ENCODE data around the gene CARS2. TPM values are rescaled to one million over a fixed set of nuclear protein-coding genes. Genes with fewer than 3 reads are reported as not detected.
"Not testable (repeated sequence)": the region's sequence is repeated elsewhere in the genome, so short reads cannot be mapped to it uniquely, and the experiment has no call there.

Gene CARS2
- total RNA-seq, 1 donor from 2014 or later, result 152 TPM

DNA sequence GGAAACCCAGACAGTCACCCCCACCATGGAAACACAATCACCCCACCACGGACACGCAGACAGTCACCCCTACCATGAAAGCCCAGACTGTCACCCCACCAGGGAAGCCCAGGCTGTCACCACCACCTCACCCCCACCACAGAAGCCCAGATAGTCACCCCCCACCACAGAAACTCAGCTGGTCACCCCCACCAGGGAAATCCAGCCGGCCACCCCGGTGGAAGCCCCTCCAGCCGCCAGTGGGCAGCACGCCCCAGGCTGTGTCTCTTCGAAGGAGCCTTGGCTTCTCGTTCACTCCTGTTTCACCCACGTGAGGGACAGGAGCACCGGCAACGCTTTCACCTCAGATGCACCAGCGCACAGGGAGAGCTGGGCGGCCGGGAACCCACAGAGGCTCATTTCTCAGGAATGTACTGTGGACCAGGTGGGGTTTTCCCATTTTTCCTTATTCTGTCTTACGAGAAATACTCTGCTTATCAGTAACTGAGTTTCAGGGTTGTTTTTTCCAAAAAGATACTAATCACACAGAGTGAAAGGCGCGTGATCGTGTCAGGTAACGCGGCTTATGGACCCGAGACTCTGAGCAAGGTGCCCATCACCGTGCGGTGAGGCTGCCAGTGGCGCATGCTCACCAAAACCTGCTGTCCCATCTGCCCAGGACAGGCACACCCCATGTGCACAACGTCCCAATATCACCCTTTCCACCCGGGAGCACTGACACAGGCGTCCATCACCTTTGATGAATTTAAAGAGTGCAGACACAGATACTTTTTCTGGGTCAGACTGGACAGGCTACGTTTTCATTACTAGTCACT lies 28.0 kb downstream of the CARS2 start:
- FAIRE-seq, result no peak
- DNase-seq (ENCODE audit: low read depth), result no peak
- Histone ChIP-seq H3K4me3 (ENCODE audit: low read depth, low read length) (no peak overlapping the region), H3K27me3 (ENCODE audit: control insufficient read depth, insufficient read depth, low read length) (no peaks in the 10 kb centered on the region), H3K36me3 (ENCODE audit: control insufficient read depth, insufficient read depth, low read length) (peaks cover 28% of the 10 kb centered on the region)
- TF ChIP-seq, protein P1, sequence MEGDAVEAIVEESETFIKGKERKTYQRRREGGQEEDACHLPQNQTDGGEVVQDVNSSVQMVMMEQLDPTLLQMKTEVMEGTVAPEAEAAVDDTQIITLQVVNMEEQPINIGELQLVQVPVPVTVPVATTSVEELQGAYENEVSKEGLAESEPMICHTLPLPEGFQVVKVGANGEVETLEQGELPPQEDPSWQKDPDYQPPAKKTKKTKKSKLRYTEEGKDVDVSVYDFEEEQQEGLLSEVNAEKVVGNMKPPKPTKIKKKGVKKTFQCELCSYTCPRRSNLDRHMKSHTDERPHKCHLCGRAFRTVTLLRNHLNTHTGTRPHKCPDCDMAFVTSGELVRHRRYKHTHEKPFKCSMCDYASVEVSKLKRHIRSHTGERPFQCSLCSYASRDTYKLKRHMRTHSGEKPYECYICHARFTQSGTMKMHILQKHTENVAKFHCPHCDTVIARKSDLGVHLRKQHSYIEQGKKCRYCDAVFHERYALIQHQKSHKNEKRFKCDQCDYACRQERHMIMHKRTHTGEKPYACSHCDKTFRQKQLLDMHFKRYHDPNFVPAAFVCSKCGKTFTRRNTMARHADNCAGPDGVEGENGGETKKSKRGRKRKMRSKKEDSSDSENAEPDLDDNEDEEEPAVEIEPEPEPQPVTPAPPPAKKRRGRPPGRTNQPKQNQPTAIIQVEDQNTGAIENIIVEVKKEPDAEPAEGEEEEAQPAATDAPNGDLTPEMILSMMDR (IDR thresholded peaks at IDR 0.05; ENCODE audit: insufficient read depth, low read length, severe bottlenecking), result no peak

DNA sequence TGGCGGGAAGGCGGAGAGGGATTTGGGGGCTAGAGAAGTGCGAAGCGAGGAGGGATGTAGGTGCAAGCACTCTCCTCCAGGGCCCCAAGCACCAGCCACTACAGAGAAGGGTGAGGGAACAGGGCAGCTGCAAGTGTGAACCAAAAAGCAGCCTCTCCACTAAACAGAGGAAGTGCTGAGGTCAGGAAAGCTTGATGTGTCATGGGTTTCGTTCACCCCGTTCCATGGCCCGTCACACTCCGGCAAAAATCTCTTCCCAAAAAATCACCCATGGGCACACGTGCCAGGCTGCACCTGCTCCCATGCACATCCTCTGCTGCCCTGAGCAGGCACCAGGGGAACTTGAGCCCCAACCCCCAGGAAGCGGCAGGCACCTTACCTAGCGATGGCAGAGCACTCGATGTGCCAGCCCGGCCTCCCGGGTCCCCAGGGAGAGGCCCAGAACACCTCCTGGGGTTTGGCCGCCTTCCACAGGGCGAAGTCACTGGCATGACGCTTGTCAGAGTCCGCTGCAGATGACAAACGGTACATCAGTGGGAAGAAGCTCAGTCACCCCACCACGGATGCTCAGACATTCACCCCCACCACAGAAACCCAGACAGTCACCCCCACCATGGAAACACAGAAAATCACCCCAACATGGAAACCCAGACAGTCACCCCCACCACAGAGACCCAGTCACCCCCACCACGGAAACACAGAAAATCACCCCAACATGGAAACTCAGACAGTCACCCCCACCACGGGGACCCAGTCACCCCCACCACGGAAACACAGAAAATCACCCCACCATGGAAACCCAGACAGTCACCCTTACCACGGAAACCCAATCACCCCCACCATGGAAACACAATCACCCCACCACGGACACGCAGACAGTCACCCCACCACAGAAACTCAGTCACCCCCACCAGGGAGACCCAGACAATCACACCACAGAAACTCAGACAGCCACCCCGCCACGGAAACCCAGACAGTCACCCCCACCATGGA lies 29.0 kb downstream of the CARS2 start:
- FAIRE-seq, result no peak

DNA sequence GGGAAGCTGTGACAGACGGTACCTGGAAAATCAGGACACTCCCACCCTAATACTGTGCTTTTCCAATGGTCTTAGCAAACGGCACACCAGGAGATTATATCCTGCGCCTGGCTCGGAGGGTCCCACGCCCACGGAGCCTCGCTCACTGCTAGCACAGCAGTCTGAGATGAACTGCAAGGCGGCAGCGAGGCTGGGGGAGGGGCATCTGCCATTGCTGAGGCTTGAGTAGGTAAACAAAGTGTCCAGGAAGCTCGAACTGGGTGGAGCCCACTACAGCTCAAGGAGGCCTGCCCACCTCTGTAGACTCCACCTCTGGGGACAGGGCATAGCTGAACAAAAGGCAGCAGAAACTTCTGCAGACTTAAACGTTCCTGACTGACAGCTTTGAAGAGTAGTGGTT lies 36.1 kb downstream of the CARS2 start:
- not testable (repeated sequence) for FAIRE-seq; H3K27me3 ChIP-seq (ENCODE audit: control insufficient read depth, insufficient read depth, low read length); H3K36me3 ChIP-seq (ENCODE audit: control insufficient read depth, insufficient read depth, low read length); DNase-seq (ENCODE audit: low read depth); H3K4me3 ChIP-seq (ENCODE audit: low read depth, low read length)

More for the DNA sequence above, 29.0 kb downstream of the CARS2 start:
- no peak for DNase-seq (ENCODE audit: low read depth)
- Histone ChIP-seq H3K27me3 (ENCODE audit: control insufficient read depth, insufficient read depth, low read length) (no peaks in the 10 kb centered on the region), H3K36me3 (ENCODE audit: control insufficient read depth, insufficient read depth, low read length) (peaks cover 25% of the 10 kb centered on the region), H3K4me3 (ENCODE audit: low read depth, low read length) (no peak overlapping the region)
- TF ChIP-seq, protein P1 (IDR thresholded peaks at IDR 0.05; ENCODE audit: insufficient read depth, low read length, severe bottlenecking), result no peak

DNA sequence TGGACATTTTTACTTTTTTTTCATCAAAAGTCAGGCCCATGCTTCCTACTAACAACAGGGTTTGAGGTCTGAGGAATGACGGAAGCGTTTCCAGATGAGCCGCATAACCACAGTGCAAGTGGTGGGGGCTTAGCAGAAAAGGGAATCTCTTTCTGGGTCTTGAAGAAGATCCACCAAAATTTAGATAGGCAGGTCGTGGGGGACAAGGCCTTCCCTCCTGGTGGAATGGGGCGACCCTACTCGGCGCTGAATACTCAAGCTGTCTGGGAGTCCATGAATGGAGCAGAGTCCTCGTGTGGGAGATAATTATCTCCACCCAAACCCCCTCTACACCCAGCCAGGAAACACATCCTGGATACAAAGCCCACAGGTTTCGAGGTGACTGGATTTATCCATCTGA lies 36.9 kb downstream of the CARS2 start:
- no peak for FAIRE-seq
- DNase-seq (ENCODE audit: low read depth), result no peak
- Histone ChIP-seq H3K4me3 (ENCODE audit: low read depth, low read length) (no peak overlapping the region), H3K27me3 (ENCODE audit: control insufficient read depth, insufficient read depth, low read length) (no peaks in the 10 kb centered on the region), H3K36me3 (ENCODE audit: control insufficient read depth, insufficient read depth, low read length) (peaks cover 7% of the 10 kb centered on the region)
- TF ChIP-seq, protein P1 (IDR thresholded peaks at IDR 0.05; ENCODE audit: insufficient read depth, low read length, severe bottlenecking), result no peak

DNA sequence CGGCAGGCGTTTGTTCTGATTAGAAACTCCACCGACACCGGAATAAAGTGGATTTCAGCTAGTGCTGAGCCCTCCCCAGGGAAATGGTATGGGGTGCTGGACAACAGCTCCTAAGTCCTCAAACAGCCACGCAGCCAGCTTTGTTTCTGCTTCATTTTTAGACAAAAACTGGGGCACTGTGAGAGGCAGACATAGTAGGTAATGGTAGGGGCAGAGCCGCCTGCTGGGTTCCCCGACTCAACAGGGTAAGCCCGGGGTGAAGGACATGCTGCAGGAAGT lies 39.7 kb downstream of the CARS2 start:
- no peaks in the 10 kb centered on the region for H3K27me3 ChIP-seq (ENCODE audit: control insufficient read depth, insufficient read depth, low read length)
- DNase-seq (ENCODE audit: low read depth) (no peak), FAIRE-seq (no peak)
- TF ChIP-seq, protein P1 (IDR thresholded peaks at IDR 0.05; ENCODE audit: insufficient read depth, low read length, severe bottlenecking), result no peak
- H3K36me3 ChIP-seq (ENCODE audit: control insufficient read depth, insufficient read depth, low read length), result peaks cover 21% of the 10 kb centered on the region
- no peak overlapping the region for H3K4me3 ChIP-seq (ENCODE audit: low read depth, low read length)

All from bronchial epithelial cell (primary cell).